Eye (tissue), 1 donor: ENCODE measurements around the gene FNDC3B.
A peak's percentile ranks its signal among the peaks of the same experiment; 100 is the strongest.
"Not testable (repeated sequence)": the region's sequence is repeated elsewhere in the genome, so short reads cannot be mapped to it uniquely, and the experiment has no call there.

Source experiments
- DNase-seq: peaks from one replicate; pipeline ENCODE4 v3.0.0-alpha.2; 2015

Gene FNDC3B

DNA sequence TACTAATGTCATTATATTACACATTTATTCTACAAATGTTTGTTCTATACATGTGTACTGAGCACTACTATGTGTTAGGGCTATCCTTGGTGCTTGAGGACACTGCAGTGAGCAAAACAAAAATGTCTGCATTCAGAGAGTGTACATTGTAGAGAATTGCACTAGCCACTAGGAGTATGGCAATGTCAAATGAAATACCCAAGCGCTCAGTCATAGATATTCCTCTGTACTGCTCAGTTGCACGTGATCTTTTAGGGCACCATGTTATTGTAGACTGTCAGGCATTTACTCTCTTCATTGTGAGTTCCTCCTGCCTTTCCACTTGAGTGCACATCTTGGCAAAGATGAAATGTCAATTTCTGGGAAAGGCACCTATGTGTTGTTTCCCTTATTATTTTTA is 36.8 kb downstream of the FNDC3B start:
- no peak for DNase-seq

DNA sequence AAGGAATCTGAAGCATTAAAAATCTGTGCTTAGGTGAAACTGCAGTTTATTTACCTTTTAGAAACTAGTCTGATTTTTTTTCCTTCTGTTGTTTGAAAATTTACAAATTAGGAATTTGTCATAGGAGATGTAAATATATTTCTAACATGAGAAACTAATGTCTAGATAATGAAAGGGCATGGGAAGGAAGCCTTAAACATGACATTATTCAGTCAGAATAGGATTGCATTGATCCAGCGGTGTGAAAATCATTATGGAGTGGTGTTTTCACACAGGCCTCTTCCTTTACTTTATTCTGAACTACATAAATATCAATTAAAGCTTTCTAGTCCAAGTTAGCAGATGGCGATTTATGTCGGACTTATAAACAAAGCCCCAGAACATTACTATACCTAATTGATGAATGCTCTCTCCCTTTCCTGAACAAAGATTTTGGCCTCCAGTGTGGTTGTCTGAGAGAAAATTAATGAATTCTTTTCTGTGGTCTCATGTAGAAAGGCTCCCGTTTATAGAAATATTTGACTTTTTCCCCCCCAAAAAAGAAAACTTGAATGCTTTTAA is 37.9 kb downstream of the FNDC3B start:
- DNase-seq, result no peak

DNA sequence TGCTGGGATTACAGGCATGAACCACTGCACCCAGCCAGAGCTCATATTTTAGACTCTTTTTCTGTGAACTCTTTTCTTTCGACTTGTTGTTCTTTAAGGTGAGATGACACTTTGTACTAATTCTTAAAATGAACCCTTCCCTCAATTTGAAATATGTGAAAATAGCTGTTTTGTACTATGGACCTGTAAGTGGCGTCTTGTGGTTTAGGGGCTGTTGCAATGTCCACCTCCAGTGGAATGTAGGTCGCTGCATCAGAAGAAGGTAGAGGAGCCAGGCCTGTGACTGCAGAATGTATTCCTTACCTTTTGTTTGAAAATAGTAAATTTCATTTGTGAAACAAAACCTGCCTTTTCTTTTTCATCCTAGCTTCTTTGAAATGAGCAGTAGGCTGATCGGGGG is 38.9 kb downstream of the FNDC3B start:
- DNase-seq, result no peak

DNA sequence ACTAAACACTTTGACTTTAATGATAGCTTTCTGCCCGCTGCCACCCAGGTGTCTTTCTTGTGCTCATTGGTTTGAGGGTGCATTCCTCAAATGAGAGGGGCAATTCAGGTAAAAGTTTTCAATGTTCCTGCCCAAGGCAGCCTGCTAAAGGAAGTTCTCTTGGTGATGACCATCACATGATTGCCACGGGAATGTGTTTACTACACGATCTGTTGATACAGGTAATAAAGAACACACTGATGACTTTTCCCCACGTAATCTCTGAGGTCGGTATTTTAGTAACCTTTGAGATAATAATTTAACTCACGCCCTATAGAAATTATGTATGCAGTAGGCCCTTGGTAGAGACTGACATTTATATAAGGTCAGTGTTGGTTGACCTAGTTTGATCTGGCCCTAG is 39.3 kb downstream of the FNDC3B start:
- DNase-seq, result no peak

DNA sequence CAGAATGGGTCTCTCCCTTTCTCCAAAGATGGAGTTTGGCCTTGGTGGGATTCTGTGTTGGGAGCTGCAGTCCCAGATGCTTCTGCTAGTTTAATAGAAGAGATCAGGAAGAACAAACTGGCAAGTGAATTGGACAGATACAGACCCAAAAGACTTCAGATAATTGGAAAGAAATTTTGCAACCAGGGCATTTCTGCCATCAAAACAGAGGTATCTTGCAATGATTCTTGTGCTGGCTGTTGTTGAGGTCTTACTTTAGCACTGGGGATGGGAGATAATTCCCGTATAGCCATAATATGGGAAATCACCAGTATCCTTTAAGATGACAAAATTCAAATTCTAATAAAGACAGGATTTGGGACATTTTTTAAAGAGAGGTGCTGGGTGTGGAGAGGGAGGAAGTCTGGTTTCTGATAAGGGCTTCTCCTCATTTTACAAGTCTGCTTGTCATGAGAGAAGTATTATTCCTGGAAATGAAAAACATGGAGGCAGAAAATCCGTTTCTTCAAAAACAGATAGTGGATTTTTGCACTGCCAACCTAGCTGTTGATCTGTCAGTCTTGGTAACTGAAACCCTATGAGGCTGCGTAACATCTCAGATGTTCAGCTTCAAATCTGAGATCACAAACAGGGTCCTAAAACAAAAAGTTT is 40.1 kb downstream of the FNDC3B start:
- DNase-seq, result no peak

DNA sequence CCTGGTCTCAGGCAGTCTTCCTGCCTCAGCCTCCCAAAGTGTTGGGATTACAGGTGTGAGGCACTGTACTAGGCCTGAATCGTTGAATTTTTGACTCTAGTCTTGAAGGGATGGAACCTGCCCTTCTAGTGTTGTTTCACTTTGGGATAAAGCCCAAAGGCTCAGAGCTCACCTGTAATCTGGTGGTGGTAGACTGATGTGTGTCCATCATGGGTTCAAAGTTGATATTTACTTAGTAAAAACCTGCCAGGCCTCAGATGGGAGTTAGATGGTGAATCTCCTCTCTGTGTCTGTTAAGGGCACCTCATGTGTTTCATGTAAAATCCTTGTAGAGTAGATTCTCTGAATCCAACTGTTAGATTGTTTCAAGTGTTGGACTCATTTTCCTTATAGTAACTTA is 41.1 kb downstream of the FNDC3B start:
- no peak for DNase-seq

DNA sequence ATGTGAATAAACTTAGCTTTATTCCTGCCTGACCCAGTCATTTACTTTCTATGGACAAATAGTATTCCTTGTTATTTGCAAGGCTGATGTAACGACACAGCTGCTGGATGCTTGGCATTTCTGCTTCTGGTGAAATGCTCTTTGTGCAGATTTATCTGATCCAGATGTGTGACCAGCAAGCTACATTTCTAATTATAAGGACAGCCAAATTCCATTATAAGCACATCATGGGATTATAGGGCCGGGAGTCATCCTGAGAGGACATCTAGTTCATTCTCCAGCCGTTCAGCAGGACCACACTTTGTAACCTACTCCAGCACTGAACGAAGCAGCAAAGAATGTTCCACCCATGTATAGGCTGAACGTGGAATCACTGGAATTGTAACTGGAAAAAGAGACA is 42.9 kb downstream of the FNDC3B start:
- DNase-seq, result peak; percentile 71

DNA sequence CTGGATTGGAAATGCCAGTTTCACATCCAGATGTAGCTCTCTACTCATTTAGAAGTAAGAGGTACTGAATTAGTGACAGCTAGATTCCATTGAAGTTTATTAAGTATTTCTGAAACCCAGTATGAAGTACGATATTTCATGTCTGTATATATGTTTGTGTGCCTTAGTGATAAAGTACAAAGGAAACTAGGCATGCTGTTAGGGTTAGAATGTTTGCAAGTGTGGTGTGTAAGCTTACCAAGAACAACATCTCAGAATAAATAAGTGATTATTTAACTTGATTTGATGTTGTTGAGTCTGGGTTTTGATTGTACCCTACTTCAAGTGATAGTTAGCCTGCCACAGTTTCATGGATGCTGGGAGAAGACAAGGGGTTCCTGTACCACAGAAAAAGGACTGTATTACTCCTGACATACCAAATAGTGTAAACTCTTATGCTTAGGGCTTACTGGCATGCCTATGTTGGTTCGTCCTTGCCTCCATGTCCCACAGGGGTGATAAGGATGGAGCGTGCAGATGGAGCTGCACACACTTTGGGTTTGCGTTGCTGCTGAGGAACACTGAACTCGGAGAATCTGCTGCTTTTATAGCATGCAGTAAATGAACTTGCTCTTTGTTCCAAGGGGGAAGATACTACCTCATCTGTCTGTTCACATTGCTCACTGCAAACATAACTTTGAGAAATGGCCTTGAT is 43.6 kb downstream of the FNDC3B start:
- no peak for DNase-seq

DNA sequence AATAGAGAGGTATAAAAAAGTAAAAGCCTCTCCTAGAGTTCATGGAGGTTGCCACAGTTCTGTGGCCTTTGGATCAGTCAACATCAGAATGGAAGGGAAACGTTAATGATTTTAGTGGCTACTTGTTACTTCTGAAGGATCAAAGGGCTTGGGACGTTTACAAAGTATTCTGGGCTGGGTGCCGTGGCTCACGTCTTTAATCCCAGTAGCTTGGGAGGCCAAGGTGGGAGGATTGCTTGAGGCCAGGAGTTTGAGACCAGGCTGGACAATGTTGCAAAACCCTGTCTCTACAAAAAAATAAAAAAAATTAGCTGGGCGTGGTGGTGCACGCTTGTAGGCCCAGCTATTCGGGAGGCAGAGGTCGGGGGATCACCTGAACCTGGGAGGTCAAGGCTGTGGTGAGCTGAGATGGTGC is 44.6 kb downstream of the FNDC3B start:
- DNase-seq, result no peak

DNA sequence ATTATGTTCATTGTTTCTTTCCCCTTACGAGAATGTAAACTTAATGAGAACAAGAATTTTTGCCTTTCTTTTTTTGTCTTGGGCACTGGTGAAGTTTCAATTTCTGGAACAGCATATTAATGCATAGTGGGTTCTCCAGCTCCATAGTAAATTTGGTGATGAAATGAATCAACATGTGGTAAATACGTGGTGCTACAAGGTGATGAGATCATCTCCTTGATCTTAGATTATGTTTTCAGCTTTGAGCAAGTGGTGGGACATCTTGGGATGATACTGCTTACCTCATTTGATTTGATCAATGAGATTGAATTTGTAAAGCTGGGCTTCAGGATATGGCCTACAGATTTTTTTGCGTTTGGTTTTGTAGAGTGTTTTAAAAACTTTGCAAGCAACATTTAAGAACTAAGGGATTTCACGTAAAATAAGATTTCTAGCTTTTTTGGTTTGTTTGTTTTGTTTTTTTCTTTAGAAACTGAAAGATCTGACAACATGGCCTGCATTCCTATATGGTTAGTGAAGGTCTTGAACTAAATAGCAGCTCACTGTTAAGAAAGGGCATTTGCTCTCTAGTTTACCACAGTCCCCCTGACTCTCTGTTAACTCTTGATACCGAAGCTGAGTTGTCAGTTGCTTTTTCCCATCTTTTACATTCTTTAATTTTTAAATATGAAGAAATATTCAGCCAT is 45.6 kb downstream of the FNDC3B start:
- DNase-seq, result no peak

DNA sequence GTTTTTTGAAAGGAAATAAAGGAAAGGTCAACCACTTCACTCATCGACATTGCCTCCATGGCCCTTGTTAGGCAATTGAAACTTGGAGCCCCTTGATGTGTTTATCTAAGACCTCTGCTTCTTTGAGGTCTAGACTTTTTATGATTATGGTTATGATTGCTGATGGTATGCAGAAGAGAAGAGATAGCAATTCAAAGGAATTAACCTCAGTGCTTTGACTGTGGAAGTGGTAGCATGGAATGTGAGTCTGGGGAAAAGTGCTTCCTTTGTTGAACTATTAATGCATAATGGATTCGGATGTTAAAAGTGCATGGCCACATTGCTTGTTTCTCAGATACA is 46.1 kb downstream of the FNDC3B start:
- no peak for DNase-seq

DNA sequence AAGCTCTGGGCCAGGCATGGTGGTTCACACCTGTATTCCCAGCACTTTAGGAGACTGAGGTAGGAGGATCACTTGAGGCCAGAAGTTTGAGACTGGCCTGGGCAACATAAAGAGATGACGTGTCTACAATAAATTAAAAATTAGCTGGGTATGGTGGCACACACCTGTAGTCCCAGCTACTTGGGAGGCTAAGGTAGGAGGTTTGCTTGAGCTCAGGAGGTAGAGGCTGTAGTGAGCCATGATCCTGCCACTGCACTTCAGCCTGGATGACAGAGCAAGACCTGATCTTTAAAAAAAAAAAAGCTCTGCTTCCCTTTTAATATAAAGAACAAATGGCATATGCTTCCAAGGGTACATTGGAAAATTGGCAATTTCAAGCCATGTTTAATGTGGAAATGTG is 46.7 kb downstream of the FNDC3B start:
- no peak for DNase-seq

DNA sequence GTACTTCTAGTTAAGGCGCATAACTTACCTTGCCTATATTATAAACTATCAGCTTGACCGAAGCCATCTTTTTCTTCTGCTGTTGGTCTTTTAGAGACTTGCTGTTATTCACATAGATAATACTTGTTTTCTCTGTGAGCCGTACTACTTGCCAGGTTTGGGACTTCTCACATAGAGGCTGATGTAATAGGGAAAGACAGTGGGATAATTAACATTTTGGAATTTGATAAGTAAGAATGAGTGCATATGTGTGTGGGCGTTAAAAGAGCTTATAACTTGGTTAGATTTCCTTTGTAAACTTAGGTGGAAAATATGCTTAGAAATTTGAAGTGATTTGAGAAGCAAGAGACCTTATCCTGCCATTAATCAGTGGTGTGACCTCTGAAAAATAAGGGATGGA is 47.8 kb downstream of the FNDC3B start:
- no peak for DNase-seq

DNA sequence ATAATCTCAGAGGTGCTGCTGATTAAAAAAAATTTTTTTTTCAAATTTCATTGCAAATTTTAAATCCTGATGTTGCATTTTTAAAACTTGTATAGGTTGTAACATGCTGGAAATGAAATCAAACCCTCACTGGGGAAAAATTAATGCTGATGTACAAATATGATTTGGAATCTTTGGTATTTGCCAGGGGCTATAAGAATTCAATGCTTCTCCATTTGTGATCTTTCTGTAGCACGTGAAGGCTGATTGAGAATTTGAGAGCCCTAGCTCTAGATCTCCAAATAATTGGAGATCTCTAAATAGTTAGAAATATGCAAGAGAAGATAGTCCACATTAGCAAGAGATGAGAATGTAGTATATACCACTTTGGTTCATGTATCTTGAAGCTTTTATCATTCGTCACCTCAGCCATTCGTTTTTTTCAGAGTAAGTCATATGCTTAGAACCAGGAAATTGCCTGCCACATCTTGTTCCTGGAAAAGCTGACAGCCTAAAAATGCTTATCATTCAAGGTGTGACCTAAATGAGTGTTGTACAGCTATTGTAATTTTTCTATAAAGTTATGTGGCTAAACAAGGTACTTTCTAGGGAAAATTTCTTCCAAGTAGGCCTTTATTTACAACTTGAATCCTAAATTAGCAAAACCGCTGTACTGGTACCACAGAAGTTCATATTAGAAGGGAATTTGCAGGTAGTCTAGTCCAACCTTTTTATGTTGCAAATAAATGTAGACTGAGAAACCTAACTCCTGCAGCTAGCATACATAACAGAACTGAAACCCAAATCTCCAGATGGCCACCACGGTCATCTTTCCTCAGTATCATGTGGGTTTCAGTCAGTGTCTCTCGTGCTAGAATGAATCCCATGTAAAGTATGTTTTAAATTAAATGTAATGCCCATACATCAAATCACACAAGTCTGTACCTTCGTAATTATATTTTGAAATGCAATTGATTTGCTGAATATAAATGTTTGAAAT is 48.5 kb downstream of the FNDC3B start:
- no peak for DNase-seq

DNA sequence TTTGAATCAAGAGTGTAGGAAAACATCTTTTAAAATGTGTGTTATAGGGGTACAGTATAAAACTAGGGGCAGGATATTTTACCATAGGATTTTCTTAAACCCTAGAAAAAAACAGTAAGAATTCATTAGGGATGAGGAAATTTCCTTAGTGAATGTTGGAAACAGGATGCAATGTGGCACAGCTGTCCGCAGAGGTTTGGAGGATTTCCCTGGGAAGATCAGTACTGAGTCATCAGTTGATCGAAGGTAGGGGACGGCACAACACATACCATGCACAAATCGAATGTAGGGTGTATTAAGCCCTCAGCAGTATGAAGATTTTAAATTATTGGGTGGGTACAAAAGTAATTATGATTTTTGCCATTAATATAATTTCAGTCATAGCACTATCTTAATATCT is 49.9 kb downstream of the FNDC3B start:
- DNase-seq, result no peak

DNA sequence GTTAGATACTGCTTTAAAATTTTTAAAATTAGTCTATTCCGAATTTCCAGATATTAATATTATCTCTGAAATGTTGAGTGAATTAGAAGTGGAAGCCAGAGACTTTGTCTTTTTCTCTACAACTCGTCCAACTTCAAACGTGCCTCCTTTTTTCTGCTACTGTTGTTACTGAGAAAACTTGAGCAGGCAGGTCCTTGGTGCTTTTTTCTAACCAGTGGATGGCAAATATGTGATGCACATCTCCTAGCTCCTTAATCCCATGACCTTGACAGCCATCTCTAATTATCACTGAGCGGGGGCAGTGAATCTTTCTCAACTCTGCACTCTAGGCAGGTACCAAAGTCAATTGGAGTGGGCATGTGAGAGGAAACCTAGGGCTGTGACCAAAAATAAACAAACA is 50.7 kb downstream of the FNDC3B start:
- DNase-seq, result no peak

DNA sequence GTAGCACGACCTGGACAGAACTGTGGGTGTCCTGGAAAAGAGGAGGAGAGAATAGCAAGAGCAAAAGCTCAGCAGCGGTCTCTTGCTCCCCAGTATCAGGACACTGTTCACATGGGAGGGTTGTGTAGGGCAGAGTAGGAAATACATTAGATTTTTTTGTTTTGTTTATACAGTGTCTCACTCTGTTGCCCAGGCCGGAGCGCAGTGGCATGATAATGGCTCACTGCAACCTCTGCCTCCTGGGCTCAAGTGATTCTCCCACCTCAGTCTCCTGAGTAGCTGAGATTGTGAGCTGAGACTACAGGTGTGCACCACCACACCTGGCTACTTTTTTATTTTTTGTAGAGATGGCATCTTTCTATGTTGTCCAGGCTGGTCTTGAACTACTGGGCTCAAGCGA is 53.3 kb downstream of the FNDC3B start:
- DNase-seq, result no peak

DNA sequence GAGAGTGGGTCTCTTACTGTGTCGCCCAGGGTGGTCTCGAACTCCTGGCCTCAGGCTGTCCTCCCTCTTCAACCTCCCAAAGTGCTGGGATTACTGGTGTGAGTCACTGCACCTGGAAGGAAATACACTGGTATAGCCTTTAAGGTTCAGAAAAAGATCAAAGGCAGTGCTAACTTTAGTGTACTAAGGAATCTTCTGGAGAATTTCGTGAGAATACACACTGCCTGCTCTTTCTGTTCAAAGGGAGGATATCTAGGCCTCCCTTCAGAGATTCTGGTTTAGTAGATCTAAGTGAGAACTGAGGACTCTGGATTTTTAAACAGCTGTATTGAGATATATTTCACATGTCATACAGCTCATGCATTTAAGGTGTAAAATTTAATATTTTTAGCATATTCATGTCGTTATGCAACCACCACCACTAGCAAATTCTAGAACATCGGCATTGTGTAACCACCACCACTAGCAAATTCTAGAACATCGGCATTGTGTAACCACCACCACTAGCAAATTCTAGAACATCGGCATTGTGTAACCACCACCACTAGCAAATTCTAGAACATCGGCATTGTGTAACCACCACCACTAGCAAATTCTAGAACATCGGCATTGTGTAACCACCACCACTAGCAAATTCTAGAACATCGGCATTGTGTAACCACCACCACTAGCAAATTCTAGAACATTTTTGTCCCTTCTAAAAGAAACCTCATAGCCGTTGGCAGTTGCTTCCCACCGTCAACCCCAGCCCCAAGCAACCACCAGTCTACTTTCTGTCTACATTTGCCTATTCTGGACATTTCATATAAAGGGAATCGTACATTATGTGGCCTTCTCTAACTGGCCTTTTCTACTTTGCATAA is 54.4 kb downstream of the FNDC3B start:
- DNase-seq, result not testable (repeated sequence)

DNA sequence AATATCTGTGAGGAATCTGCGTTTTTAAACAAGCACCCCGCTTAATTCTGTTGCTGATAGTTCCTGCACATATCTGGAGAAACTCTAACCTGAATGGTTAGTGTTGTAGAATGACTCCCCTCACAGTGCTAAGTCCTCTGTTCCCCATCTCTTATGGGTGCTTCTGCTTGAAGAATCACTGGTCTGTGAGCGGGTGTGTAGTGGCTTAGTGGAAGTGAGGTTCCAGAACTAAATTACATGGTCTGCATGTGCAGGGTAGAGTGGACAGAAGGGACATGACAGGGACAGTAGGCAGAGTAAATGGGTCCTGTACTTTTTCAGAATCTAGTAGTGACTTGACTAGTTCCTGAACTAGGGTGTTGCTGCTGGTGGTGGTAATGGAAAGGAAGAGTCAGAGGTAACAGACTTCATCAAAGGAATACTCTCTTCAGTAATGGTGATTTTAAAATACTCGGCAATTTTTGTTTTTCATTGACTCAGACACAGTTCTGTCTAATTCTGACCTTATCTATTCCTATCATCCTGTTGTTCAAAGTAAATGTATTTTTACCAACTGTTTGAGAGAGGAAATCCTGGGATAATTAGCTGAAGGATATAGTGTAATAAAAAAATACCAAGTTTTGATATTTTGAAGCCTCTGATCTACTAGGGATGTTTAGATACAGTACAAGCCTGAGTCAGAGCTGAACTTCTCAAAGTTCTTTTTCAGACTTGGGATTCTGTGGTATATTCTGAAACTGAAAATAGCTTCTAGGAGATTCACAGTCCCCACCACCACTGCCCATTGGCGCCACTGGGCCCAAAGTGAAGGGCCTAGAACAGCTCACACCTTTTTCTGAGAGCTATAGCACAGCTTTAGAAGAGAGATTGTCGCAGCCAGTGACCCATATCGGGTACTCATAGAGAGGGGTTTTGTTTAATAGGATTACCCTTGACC is 55.5 kb downstream of the FNDC3B start:
- no peak for DNase-seq

DNA sequence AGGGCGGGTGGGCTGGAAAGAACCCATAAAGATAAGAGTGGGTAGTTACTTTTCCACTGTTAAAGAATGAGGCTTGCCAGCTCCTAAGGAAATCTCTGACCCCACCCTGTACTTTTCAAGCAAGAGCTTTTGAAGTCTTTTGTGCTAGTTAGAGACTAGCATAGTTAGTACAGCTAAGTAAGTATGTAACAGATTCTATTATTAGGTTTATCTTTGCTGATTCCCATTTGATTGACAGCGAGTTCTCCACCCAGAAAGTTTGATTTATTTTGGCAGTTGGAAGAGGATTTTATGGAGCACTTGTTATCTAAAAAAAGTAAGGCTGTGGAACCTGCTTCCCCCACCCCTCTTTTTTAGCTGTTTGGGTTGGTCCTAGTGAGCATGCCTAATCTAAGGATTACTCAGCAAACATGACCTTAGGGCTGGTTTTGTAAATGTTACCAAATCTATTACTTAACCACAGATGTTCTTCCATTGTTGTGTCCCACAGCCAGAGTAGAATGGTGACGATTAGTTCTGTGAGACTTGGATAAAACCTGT is 57.6 kb downstream of the FNDC3B start:
- DNase-seq, result no peak
